Ishikawa (cell line): ENCODE results near the gene SPIN2A.

Experiments
- CREB1 ChIP-seq: IDR thresholded peaks from 2 replicates; pipeline ENCODE4 v1.6.1; 2012; ENCODE audit warnings: low read depth
- EGR1 ChIP-seq: IDR thresholded peaks from 2 replicates; pipeline ENCODE4 v1.6.1; 2012
- EP300 ChIP-seq: IDR thresholded peaks from 2 replicates; pipeline ENCODE4 v1.6.1; 2012; ENCODE audit warnings: borderline replicate concordance
- FOXM1 ChIP-seq: IDR thresholded peaks from 2 replicates; pipeline ENCODE4 v1.6.1; 2012; ENCODE audit warnings: low read depth, borderline replicate concordance
- NFIC ChIP-seq: IDR thresholded peaks from 2 replicates; pipeline ENCODE4 v1.6.1; 2012
- TAF1 ChIP-seq: IDR thresholded peaks from 2 replicates; pipeline ENCODE4 v1.6.1; 2012; ENCODE audit warnings: low read depth, mild to moderate bottlenecking
- TCF12 ChIP-seq: IDR thresholded peaks from 2 replicates; pipeline ENCODE4 v1.6.1; 2012; ENCODE audit warnings: low read depth
- TEAD4 ChIP-seq: IDR thresholded peaks from 2 replicates; pipeline ENCODE4 v1.6.1; 2012
- YY1 ChIP-seq: IDR thresholded peaks from 2 replicates; pipeline ENCODE4 v1.6.1; 2012; ENCODE audit warnings: low read depth
- ZBTB7A ChIP-seq: IDR thresholded peaks from 2 replicates; pipeline ENCODE4 v1.6.1; 2012; ENCODE audit warnings: low read depth
- TF ChIP-seq, protein P1 (sequence below): IDR thresholded peaks from 2 replicates; pipeline ENCODE4 v1.6.1; 2012
- TF ChIP-seq, protein P2 (sequence below): IDR thresholded peaks from 2 replicates; pipeline ENCODE4 v1.6.1; 2012; ENCODE audit warnings: low read depth, mild to moderate bottlenecking
- TF ChIP-seq, protein P3 (sequence below): IDR thresholded peaks from 2 replicates; pipeline ENCODE4 v1.6.1; 2012

DNA sequence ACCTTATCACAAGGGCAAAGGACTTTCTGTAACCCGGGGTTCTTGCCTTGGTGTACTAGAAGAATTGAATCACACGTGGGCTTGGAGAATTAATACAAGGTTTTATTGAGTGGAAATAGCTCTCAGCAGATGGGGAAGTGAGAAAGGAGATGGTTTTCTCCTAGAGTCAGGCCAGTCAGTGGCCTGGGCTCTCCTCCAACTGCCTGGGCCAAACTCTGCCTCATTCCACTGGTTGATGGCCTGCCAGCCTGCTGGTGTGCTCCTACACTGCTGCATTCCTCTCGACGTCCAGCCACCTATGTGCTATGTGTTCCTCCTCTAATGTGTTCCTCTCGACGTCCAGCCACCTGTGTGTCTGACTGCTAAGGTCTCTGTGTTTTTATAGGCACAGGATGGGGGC is 35.3 kb upstream of the SPIN2A start:
- no peak for TF ChIP-seq FOXM1
- TF ChIP-seq NFIC: no peak
- TF ChIP-seq CREB1: no peak
- TF ChIP-seq, protein P1, sequence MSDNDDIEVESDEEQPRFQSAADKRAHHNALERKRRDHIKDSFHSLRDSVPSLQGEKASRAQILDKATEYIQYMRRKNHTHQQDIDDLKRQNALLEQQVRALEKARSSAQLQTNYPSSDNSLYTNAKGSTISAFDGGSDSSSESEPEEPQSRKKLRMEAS: no peak
- TF ChIP-seq ZBTB7A: no peak
- no peak for TF ChIP-seq TAF1
- TF ChIP-seq EP300: no peak
- TF ChIP-seq YY1: no peak
- TF ChIP-seq TEAD4: no peak
- TF ChIP-seq, protein P2, sequence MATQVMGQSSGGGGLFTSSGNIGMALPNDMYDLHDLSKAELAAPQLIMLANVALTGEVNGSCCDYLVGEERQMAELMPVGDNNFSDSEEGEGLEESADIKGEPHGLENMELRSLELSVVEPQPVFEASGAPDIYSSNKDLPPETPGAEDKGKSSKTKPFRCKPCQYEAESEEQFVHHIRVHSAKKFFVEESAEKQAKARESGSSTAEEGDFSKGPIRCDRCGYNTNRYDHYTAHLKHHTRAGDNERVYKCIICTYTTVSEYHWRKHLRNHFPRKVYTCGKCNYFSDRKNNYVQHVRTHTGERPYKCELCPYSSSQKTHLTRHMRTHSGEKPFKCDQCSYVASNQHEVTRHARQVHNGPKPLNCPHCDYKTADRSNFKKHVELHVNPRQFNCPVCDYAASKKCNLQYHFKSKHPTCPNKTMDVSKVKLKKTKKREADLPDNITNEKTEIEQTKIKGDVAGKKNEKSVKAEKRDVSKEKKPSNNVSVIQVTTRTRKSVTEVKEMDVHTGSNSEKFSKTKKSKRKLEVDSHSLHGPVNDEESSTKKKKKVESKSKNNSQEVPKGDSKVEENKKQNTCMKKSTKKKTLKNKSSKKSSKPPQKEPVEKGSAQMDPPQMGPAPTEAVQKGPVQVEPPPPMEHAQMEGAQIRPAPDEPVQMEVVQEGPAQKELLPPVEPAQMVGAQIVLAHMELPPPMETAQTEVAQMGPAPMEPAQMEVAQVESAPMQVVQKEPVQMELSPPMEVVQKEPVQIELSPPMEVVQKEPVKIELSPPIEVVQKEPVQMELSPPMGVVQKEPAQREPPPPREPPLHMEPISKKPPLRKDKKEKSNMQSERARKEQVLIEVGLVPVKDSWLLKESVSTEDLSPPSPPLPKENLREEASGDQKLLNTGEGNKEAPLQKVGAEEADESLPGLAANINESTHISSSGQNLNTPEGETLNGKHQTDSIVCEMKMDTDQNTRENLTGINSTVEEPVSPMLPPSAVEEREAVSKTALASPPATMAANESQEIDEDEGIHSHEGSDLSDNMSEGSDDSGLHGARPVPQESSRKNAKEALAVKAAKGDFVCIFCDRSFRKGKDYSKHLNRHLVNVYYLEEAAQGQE: no peak
- no peak for TF ChIP-seq TCF12
- TF ChIP-seq, protein P3, sequence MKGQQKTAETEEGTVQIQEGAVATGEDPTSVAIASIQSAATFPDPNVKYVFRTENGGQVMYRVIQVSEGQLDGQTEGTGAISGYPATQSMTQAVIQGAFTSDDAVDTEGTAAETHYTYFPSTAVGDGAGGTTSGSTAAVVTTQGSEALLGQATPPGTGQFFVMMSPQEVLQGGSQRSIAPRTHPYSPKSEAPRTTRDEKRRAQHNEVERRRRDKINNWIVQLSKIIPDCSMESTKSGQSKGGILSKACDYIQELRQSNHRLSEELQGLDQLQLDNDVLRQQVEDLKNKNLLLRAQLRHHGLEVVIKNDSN: no peak
- no peak for TF ChIP-seq EGR1
